SK-N-SH (cell line): Measurements from ENCODE around the gene ZCCHC10. TPM values are rescaled to one million over a fixed set of nuclear protein-coding genes. Genes with fewer than 3 reads are reported as not detected.
A peak's percentile ranks its signal among the peaks of the same experiment; 100 is the strongest.

Experiments
- CTCF ChIA-PET: fragments of 300-600, 350-600 bp; formaldehyde crosslinking; extraction: SDS; loops from one replicate; lab custom pipeline; 2021; lab: Yijun Ruan, JAX
- POLR2A ChIA-PET: fragments of 350-600 bp; sonication (Branson Sonifier 250); formaldehyde crosslinking; extraction: SDS; loops from one replicate; lab custom pipeline; 2020; ENCODE audit warnings: antibody characterized with exemption, inconsistent platforms; lab: Yijun Ruan, JAX
- DNase-seq: peaks from one replicate; pipeline ENCODE4 v3.0.0; 2012
- H2AFZ ChIP-seq: fragments of 200-600 bp; sonication (generic); 2 replicates; pipeline ENCODE4 v1.8.1; 2016; ENCODE audit warnings: antibody characterized with exemption, mild to moderate bottlenecking, low read depth
- H3F3A ChIP-seq: fragments of 200-600 bp; sonication (generic); replicated peaks from 2 replicates; pipeline ENCODE3; 2016; ENCODE audit warnings: antibody characterized with exemption, mild to moderate bottlenecking; ENCODE audit not compliant: insufficient read depth
- H3K27ac ChIP-seq, 2 experiments: fragments of 200-500 bp in 1 of 2; fragments of 200-600 bp in 1 of 2; sonication (Bioruptor generic) in 1 of 2; sonication (generic), shearing (Covaris generic) in 1 of 2; 2 replicates each; pipeline versions ENCODE4 v1.5.1 to v1.6.1; 2014 to 2016; ENCODE audit warnings: low read depth in 2 of 2, inconsistent platforms in 1 of 2, low read length in 1 of 2, mild to moderate bottlenecking in 1 of 2, mixed read lengths in 1 of 2
- H3K27me3 ChIP-seq: fragments of 200-600 bp; sonication (generic), shearing (Covaris generic); 2 replicates; pipeline ENCODE4 v1.6.1; 2016; ENCODE audit warnings: mixed run types; ENCODE audit not compliant: insufficient read depth
- H3K36me3 ChIP-seq, 2 experiments: fragments of 200-500 bp in 1 of 2; fragments of 200-600 bp in 1 of 2; sonication (Bioruptor generic) in 1 of 2; sonication (generic) in 1 of 2; replicated peaks in 1 of 2; 2 replicates each; pipeline versions ENCODE3 to v1.5.1; 2014 to 2016; ENCODE audit warnings: low read length in 1 of 2, mild to moderate bottlenecking in 1 of 2; ENCODE audit not compliant: insufficient read depth in 2 of 2, control insufficient read depth in 1 of 2
- H3K4me1 ChIP-seq, 2 experiments: fragments of 200-500 bp in 1 of 2; fragments of 200-600 bp in 1 of 2; sonication (Bioruptor generic) in 1 of 2; sonication (generic), shearing (Covaris generic) in 1 of 2; 2 replicates each; pipeline versions ENCODE4 v1.5.1 to v1.6.1; 2014 to 2016; ENCODE audit warnings: low read depth in 1 of 2, low read length in 1 of 2, mixed run types in 1 of 2; ENCODE audit not compliant: insufficient read depth in 2 of 2, control insufficient read depth in 1 of 2
- H3K4me2 ChIP-seq: fragments of 200-600 bp; sonication (generic), shearing (Covaris generic); 2 replicates; pipeline ENCODE4 v1.6.1; 2017; ENCODE audit warnings: mixed run types
- H3K4me3 ChIP-seq, 2 experiments: fragments of 200-500 bp in 1 of 2; fragments of 200-600 bp in 1 of 2; sonication (Bioruptor generic) in 1 of 2; sonication (generic), shearing (Covaris generic) in 1 of 2; 2 replicates each; pipeline versions ENCODE4 v1.5.1 to v1.8.1; 2014 to 2016; ENCODE audit warnings: low read depth in 2 of 2, inconsistent platforms in 1 of 2, low read length in 1 of 2, mild to moderate bottlenecking in 1 of 2, mixed read lengths in 1 of 2, moderate library complexity in 1 of 2
- H3K79me2 ChIP-seq: fragments of 200-600 bp; sonication (generic); 2 replicates; pipeline ENCODE4 v1.8.1; 2017; ENCODE audit warnings: mild to moderate bottlenecking; ENCODE audit not compliant: insufficient read depth
- H3K9ac ChIP-seq: fragments of 200-600 bp; sonication (generic); 2 replicates; pipeline ENCODE4 v1.6.1; 2017; ENCODE audit warnings: mixed run types
- H3K9me2 ChIP-seq: fragments of 200-600 bp; sonication (generic); 2 replicates; pipeline ENCODE4 v1.6.1; 2017; ENCODE audit warnings: mixed run types
- H3K9me3 ChIP-seq: fragments of 200-600 bp; sonication (generic); 2 replicates; pipeline ENCODE4 v1.6.1; 2017; ENCODE audit warnings: mixed run types, mild to moderate bottlenecking, moderate library complexity
- H4K20me1 ChIP-seq: fragments of 200-600 bp; sonication (generic); 2 replicates; pipeline ENCODE4 v1.6.1; 2017; ENCODE audit warnings: mild to moderate bottlenecking, mixed run types; ENCODE audit not compliant: insufficient read depth
- FOSL2 ChIP-seq: IDR thresholded peaks from 2 replicates; pipeline ENCODE4 v1.4.0; 2012; ENCODE audit warnings: low read depth, mild to moderate bottlenecking, moderate library complexity, borderline replicate concordance
- JUND ChIP-seq: IDR thresholded peaks from 2 replicates; pipeline ENCODE4 v1.4.0; 2012
- PBX3 ChIP-seq: IDR thresholded peaks from 2 replicates; pipeline ENCODE4; 2012
- TAF1 ChIP-seq: IDR thresholded peaks from 2 replicates; pipeline ENCODE4 v1.6.1; 2012; ENCODE audit warnings: low read depth, mild to moderate bottlenecking, low read length, moderate library complexity, borderline replicate concordance
- WGBS: methylation state at CpG from one replicate; pipeline ENCODE4 v1.1.6; 2017; ENCODE audit warnings: low lambda C conversion rate; 5-methylcytosine and 5-hydroxymethylcytosine counted together
- polyA plus RNA-seq, 3 experiments: library from polyadenylated mRNA; depleted of rRNA; stranded (reverse); fragments of >200 nt; gene quantifications; 2 replicates each; pipeline ENCODE4 v1.2.3, GENCODE V29; 2012
- small RNA-seq, 7 experiments: library from RNA; depleted of rRNA; stranded (forward); fragments of <200 nt; gene quantifications; one replicate each; pipeline ENCODE3, GENCODE V24; 2012

ZCCHC10 gene
- polyA plus RNA-seq, 1 of the 3 experiments (the other 2 are of a cell fraction): 28.4 TPM

- Histone ChIP-seq H4K20me1 (peaks cover 98% of the 10 kb centered on the region), H3F3A (peaks cover 29% of the 10 kb centered on the region), H3K27me3 (no peaks in the 10 kb centered on the region), H3K36me3 (peaks cover 0 to 24% of the 10 kb centered on the region in 2 experiments), H3K9me2 (no peaks in the 10 kb centered on the region), H2AFZ (no peak overlapping the region), H3K4me2 (peak overlapping the region; percentile 14), H3K4me1 (peaks cover 0 to 14% of the 10 kb centered on the region in 2 experiments; a peak in 2 of 4 replicates), H3K79me2 (peaks cover 100% of the 10 kb centered on the region), H3K27ac (peak overlapping the region in 1 of 2 experiments; percentile 85; a peak in 2 of 4 replicates), H3K9me3 (no peaks in the 10 kb centered on the region), H3K9ac (peak overlapping the region; percentile 24; the same call in 1 of the 2 replicates), H3K4me3 (no peak overlapping the region; a peak in 1 of 4 replicates)
- ChIA-PET CTCF (interaction anchor here (1.4 kb wide), 1 partner anchor 16 kb away, joined by 3 read pairs; the partner anchor contains the start of gene AFF4), POLR2A (no interaction called here)
- 20% methylated on average over 2 of the region's 2 CpGs for WGBS
- no peak for DNase-seq
- TF ChIP-seq PBX3: peak; percentile 41; the same call in 1 of the 2 replicates
- 0 out of 2 replicates have a peak, but pooled peaks have one; percentile 17 for TF ChIP-seq JUND
- peak; percentile 4; the same call in 1 of the 2 replicates for TF ChIP-seq FOSL2
- TF ChIP-seq TAF1: no peak
Observed at GRCh38 chr5:132947671-132948070, 78.7 kb downstream of the ZCCHC10 start.

Small RNAs within 50 kb of the gene (small RNA-seq; reads per million reads assigned to genes)
- gene AC113410.1: 0 reads per million in 7 experiments
- gene AC113410.3: 0 to 1.1 (median 0) reads per million in 7 experiments
- gene ATP6V0E1P1: 0 reads per million in 7 experiments
- gene RF00019: 0 reads per million in 7 experiments

Other genes with a start within 250 kb of the ZCCHC10 start
- gene SEPTIN8, start 249.3 kb downstream of the ZCCHC10 start, polyA plus RNA-seq (2012; rRNA removed): 54.9 and 57.6 TPM in 2 replicates
- 0.23 and 0.30 TPM in 2 replicates for gene SOWAHA, start 213.2 kb downstream of the ZCCHC10 start, polyA plus RNA-seq (2012; rRNA removed)
- gene SHROOM1, start 195.9 kb downstream of the ZCCHC10 start, polyA plus RNA-seq (2012; rRNA removed): 3.8 and 4.8 TPM in 2 replicates
- 0.82 and 1.2 TPM in 2 replicates for gene GDF9, start 160.1 kb downstream of the ZCCHC10 start, polyA plus RNA-seq (2012; rRNA removed)
- 510 and 694 TPM in 2 replicates for gene UQCRQ, start 159.9 kb downstream of the ZCCHC10 start, polyA plus RNA-seq (2012; rRNA removed)
- 0.63 and 0.64 TPM in 2 replicates for gene LEAP2, start 152.9 kb downstream of the ZCCHC10 start, polyA plus RNA-seq (2012; rRNA removed)
- 8.1 and 11.9 TPM in 2 replicates for gene AFF4, start 62.9 kb downstream of the ZCCHC10 start, polyA plus RNA-seq (2012; rRNA removed)
- 18.8 and 20.2 TPM in 2 replicates for gene HSPA4, start 25.5 kb upstream of the ZCCHC10 start, polyA plus RNA-seq (2012; rRNA removed)